Stimulated activated naive CD4-positive, alpha-beta T cell treated with Interleukin-2 at 50 U/mL for 16 hours (primary cell): ENCODE data around the gene PHF19.

Source experiments
- DNase-seq: peaks from one replicate; lab custom pipeline; 2025; lab: John Stamatoyannopoulos, UW

PHF19 gene

GRCh38 chr9:120873512-120873911 is 3.5 kb downstream of the PHF19 start:
- DNase-seq: no peak

GRCh38 chr9:120872791-120873502 is 4.0 kb downstream of the PHF19 start:
- no peak for DNase-seq

- no peak for DNase-seq
Observed at GRCh38 chr9:120870206-120870605, 6.8 kb downstream of the PHF19 start.

- no peak for DNase-seq
Observed at GRCh38 chr9:120869726-120870125, 7.3 kb downstream of the PHF19 start.

GRCh38 chr9:120869360-120869687 is 7.7 kb downstream of the PHF19 start:
- DNase-seq: no peak

GRCh38 chr9:120868676-120869359 is 8.2 kb downstream of the PHF19 start:
- DNase-seq: peak; percentile 97

GRCh38 chr9:120868339-120868675 is 8.7 kb downstream of the PHF19 start:
- DNase-seq: no peak

GRCh38 chr9:120867676-120868338 is 9.2 kb downstream of the PHF19 start:
- DNase-seq: no peak

GRCh38 chr9:120866651-120867050 is 10.3 kb downstream of the PHF19 start:
- DNase-seq: no peak

- DNase-seq: no peak
Observed at GRCh38 chr9:120865809-120866208, 11.2 kb downstream of the PHF19 start.

GRCh38 chr9:120865176-120865575 is 11.8 kb downstream of the PHF19 start:
- no peak for DNase-seq

- no peak for DNase-seq
Observed at GRCh38 chr9:120864719-120865118, 12.3 kb downstream of the PHF19 start.

- DNase-seq: no peak
Observed at GRCh38 chr9:120863833-120864232, 13.2 kb downstream of the PHF19 start.

- no peak for DNase-seq
Observed at GRCh38 chr9:120862452-120862851, 14.5 kb downstream of the PHF19 start.

- DNase-seq: no peak
Observed at GRCh38 chr9:120861935-120862334, 15.1 kb downstream of the PHF19 start.

- DNase-seq: no peak
Observed at GRCh38 chr9:120860083-120860482, 16.9 kb downstream of the PHF19 start.

GRCh38 chr9:120859361-120859760 is 17.6 kb downstream of the PHF19 start:
- no peak for DNase-seq

GRCh38 chr9:120857902-120858301 is 19.1 kb downstream of the PHF19 start:
- DNase-seq: no peak

- no peak for DNase-seq
Observed at GRCh38 chr9:120857481-120857880, 19.5 kb downstream of the PHF19 start.

- no peak for DNase-seq
Observed at GRCh38 chr9:120856700-120857099, 20.3 kb downstream of the PHF19 start.

- DNase-seq: no peak
Observed at GRCh38 chr9:120855827-120856670, 20.9 kb downstream of the PHF19 start.

GRCh38 chr9:120854596-120855327 is 22.2 kb downstream of the PHF19 start:
- DNase-seq: no peak
